GM15510 (cell line): ENCODE data around the gene ETV4.

Experiments used
- POLR2A ChIP-seq: IDR thresholded peaks from 3 replicates; pipeline ENCODE4 v1.6.1; 2011; ENCODE audit warnings: borderline replicate concordance; ENCODE audit not compliant: insufficient read length; ENCODE audit errors: extremely low read depth

Gene ETV4

DNA sequence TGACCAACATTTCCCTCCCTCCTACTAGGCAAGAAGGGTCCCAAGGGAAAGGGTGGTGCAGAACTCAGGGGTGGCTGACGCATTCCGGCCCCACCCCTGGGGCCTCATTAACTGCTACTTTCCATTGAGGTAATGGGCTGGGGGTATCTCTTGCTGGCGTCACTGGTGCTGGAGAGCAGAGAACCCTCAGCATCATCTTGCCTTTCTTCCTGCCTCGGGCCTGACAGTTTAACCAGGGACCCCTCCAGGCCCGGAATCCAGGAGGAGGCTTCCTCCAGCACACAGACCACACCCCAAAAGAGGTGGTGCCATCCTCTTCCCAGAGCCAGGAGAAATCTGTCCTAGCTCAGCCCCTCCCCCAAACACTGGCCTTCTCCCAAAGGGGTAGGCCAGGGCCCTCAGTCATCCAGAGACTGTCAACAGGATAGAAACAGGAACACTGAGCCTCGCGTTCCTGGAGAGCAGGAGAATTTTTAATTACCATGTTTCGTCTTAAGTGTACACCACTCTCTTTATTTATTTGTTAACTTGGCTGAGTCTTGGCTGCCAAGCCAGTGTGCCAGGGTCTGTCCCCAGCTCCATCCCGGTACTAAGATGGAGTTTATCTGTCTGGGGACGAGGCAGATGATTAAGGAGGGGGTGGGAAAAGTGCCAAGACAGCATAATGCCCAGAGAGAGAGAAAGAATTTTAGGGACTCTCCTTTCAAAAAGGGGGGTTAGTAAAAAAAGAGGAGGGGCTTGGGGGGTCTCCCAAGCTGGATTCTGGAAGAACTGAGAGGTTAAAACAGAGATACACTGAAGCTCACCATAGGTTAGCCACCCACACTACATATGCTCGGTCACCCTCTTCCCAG lies 5.1 kb downstream of the ETV4 start:
- no peak for TF ChIP-seq POLR2A

DNA sequence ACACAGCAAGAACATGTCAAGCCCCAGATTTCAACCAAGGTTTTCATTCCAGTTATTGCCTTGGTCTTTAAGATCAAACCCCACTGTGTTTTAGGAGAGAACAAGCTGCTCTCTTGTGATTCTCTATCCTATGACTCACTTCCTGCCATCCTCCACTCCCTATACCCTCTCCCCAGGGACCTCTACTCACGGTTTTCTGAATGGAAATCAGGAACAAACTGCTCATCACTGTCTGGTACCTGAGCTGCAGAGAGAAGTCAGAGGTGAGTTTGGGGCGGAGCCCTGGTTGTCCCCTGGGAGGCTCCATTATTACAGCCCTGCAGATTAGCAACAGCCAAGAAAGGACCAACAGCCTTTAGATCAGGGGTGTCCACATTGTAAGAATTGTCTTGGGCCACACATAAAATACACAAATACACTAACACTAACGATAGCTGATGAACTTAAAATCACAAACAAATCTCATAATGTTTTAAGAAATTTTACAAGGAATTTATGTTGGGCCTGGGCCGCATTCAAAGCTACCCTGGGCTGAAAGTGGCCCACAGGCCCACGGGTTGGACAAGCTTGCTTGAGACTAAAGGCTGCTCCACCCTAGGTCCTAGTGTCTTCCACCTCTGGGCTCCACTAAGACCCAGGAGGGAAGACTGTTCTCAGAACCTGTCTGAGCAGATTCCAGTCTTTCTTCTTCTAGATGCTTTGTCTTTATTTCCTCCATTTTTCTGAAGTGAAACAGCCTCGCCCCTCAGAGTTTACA lies 9.7 kb downstream of the ETV4 start:
- TF ChIP-seq POLR2A = no peak

DNA sequence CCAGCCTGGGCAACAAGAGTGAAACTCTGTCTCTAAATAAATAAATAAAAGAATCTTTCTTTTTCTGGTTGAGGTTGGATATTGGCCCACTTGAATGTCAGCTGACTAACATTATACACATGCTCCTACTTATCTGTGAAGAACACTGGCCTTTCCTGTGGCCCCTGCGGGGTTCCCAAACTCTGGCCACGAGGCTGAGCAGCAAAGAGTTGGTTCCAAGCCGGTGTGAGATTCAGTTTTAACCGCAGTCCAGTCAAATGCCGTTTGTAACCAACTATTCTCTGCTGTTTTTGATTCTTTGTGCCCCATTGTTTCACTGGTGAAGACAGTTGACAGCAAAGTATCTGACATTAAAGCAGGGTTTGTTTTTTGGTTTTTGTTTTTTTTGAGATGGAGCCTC lies 11.2 kb downstream of the ETV4 start:
- no peak for TF ChIP-seq POLR2A

DNA sequence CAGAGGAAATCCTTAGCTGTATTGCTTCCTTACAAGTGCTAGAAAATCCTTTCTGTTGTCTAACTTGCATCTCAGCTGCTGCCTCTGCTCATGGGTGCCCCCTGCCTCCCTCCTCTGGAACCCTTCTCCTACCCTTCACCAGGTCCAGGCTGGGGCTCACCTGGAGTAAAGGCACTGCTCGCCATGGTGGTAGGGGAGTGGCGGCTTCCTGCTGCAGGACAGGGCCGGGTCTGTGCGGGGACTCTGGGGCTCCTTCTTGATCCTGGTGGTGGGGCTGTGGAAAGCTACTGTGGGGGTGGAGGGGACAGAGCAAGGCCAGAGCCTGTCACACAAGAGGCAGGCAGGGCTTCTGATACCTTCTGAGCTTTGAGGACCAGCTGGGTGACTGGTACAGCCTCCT lies 12.4 kb downstream of the ETV4 start:
- no peak for TF ChIP-seq POLR2A

DNA sequence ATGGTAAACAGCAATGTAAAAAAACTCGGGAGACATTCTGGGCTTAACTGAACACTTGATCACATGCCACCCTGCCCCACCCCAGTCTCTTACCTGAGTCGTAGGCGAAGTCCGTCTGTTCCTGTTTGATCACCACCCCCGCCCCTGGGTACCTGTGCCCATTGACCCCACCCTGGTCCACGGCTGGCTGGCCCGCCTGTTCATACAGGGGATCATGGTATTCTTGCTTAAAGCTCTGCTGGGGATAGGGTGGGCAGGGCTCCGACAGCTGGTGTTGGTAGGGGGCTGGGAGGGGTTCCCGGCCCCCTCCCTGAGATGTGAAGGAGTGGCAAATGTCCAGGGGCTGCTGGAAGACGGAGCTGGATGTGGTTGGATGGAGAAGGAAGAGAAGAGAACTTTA lies 13.6 kb downstream of the ETV4 start:
- no peak for TF ChIP-seq POLR2A

DNA sequence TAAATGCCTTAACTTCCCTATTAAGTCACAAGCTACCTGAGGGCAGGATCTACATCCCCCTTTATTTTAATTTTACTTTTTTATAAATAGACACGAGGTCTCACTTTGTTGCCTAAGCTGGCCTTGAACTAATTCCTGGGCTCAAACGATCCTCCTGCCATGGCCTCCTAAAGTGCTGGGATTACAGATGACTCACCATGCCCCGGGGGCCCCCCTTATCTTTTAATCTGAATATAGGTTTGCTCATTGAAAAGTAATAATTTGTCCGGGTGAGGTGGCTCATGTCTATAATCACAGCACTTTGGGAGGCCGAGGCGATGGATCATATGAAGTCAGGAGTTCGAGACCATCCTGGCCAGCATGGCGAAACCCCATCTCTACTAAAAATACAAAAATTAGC lies 14.2 kb downstream of the ETV4 start:
- TF ChIP-seq POLR2A = no peak

DNA sequence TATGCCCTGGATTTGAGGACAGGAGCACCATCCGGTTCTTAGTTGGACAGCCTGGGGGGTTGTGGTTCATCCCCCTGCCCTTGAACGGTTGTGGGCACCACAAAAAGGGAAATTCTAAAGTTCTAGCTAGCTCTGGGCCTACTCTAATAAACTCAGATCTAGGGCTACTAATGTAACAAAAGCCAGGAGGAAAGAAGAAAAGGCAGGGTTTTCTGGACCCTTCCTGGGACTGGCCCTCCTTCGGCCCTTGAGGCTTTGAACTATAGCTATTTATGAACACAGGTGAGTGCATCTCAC lies 15.1 kb downstream of the ETV4 start:
- no peak for TF ChIP-seq POLR2A

DNA sequence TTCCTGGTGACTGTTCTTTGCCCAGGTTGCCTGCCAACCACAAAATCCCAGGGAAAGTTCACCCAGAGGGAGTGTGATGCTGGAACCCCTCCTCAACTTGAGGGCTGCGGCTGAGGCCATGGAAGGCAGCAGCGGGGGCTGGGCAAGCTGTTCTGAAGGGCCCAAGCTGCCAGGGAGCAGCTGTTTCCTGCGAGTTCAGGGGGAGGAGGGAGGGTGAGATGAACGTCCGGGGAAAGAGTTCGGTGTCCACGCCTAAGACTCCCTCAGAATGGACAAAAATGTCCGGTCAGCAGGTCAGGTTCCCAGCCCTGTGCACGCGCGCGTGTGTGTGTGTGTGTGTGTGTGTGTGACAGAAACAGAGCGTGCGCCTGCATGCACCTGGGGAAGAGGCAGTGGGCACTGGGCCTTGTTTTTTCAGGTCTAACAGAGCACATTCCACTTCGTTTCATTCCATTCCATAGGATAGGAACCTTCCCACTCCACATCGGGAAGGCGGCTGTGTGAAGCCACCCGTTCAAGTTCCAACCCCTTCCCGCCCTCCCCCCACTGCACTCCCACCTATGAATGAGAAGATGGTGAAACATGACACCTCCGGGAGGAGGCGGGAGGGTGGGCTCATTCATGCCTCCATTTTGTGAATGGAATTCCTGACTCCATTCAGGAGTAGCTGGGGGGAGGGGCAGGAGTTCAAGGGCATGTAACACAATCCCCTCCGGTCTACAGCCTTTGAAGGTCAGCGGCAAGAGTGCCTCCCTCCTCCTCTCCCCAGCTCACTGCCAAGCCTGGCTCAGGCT lies 15.7 kb downstream of the ETV4 start:
- no peak for TF ChIP-seq POLR2A

DNA sequence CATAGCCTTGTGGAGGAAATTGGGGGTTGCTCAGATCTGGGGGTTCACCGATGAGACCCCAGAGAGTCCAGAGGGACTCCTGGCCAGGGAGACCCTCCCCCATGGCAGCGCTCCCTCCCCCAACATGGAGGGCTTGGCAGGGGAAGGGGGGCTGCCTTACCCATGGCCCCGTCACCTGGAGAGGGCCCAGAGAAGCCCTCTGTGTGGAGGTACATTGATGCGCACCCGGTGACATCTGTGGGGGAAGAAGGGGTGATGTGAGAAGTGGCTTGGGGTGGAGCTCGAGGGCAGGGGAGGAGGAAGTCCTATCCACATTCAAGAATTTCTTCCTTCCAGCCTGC lies 16.2 kb downstream of the ETV4 start:
- TF ChIP-seq POLR2A = no peak

DNA sequence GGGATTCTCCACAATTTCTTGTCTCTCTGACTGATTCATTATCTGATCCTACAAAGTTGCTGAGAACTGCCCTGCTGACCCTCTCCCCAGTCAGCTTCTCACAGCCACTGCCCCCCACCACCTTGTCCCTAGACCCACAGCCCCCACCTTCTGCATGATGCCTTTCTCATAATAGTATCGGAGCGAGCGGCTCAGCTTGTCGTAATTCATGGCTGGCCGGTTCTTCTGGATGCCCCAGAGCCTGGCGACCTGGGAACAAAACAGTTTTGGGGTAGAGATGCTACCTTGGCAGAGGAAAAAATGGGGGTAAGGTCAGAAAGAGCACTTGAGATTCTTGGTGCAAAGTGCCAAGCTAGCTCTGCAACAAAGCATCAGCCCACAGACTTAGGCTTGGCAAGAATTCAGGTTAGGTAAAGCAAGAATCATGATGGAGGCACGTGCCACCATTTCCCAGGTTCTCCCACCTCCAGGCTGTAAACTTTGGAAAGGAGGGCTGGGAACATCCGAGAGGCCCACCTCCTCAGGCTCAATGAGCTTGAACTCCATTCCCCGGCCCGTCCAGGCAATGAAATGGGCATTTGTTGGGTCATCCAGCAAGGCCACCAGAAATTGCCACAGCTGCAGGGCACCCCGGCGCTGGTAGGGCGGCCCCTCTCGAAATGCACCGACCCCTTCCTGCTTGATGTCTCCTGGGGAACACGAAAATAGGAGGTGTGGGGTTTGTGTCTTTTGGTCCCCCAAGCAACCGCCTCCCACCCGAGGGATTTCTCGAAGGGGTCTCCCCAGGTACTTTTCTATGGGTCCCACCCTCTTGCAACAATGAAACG lies 16.9 kb downstream of the ETV4 start:
- no peak for TF ChIP-seq POLR2A

DNA sequence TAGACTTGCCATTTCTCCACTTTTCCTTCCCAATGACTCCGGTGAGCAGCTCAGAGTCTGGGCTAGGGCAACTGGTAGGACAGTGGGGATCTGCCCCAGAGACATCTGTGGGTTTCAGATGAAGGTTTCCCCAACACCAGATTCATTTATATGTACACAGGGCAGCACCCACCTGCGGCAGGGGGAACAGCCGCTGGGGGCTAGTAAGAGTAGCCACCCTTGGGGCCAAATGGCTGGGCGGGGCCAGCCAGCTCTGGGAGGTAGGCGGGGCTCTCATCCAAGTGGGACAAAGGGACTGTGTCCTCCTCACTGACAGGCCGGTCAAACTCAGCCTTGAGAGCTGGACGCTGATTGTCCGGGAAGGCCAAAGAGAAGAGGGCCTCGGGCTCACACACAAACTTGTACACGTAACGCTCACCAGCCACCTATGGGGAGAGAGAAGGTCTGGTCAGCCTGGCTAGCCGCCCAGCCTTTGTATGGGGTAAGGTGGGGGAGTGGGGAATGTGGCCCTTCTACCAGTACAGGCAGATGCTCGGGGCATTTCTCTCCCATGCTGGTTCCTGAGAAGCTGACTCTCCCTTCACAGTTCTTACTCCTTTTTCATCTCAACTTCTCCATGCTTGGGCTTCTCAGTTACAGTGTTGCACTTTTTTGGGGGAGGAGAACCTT lies 17.7 kb downstream of the ETV4 start:
- no peak for TF ChIP-seq POLR2A

DNA sequence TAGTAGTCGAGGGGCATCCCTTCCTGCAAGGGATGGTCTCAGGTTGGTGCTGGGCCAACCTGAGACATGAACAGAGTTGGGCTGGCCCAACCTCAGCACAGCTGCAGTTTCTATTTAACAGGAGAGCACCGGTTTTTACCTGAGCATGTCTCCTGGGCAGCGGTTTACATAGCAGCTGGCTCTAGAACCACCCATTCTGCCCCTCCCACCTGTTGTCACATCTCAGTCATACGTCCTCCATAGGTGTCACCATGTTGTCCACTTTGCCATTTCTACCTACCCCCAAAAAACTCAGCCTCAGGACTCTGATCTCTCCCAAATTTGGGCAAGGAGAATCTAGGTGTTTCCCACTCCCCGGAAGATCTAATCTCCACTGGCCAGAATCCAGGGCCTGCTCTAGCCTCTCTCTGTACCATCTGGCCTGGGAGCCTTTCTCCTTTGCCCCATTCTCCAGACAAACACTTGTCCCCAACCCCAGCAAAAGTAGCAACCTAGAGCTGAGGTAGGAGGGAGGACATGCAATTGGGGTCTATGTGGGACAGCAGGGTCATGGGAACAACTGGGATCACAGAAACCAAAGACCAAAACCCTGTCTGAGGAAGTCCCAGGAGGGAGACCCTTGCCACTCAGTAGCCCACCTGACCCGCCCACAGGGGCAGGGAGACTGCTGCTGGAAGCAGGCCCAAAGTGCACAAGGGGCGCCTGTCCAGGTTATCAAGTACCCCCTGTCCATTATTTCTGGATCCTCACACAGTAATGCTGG lies 19.1 kb downstream of the ETV4 start:
- no peak for TF ChIP-seq POLR2A

DNA sequence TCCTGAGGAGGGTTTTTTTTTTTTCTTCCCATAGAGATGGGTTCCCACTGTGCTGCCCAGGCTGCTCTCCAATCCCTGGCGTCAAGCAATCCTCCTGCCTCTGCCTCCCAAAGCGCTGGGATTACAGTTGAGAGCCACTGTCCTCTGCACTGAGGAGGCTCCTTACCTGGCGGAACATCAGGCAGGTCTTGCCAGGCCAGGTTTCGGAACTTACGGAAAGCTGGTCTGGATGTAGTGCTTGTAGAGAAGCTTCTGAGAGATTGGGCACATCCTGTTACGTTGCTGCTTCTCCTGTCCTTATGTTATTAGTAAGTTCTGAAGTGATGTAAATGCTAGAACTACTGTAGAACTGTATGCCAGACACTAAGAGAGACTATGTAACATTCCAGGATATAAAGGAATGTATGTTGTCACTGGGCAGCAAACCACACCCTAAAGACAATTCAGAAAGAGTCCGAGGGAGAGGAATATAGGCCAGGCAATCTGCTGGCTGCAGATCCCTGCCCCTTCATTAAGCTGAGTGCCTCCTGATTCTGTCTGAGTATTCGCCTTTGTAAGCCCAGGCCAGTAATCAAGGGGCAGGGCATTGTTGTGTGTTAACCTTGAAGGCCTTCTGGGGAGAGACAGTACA lies 21.1 kb downstream of the ETV4 start:
- TF ChIP-seq POLR2A = no peak
